ENCODE measurements around the gene BCAP31.
"Not testable (repeated sequence)": the region's sequence is repeated elsewhere in the genome, so short reads cannot be mapped to it uniquely, and the experiment has no call there.

Gene BCAP31

GRCh38 chrX:153762626-153763173, 38.5 kb upstream of the BCAP31 start:
- H3K4me3 ChIP-seq (ENCODE audit: low read depth, low read length), result no peak overlapping the region
- in situ Hi-C loops (cut with HindIII; ENCODE audit: low sequenced_read_pairs), result no loop called here
- no peak for TF ChIP-seq CTCF (IDR thresholded peaks at IDR 0.05; ENCODE audit: low read depth, low read length, missing control alignments)
- no peak for DNase-seq (ENCODE audit: low read depth)

- H3K4me3 ChIP-seq (ENCODE audit: low read depth, low read length), result no peak overlapping the region
- TF ChIP-seq CTCF (IDR thresholded peaks at IDR 0.05; ENCODE audit: low read depth, low read length, missing control alignments), result no peak
- no peak for DNase-seq (ENCODE audit: low read depth)
- in situ Hi-C loops (cut with HindIII; ENCODE audit: low sequenced_read_pairs), result no loop called here
These were observed 37.7 kb upstream of the BCAP31 start for GRCh38 chrX:153761863-153762262.

- in situ Hi-C loops (cut with HindIII; ENCODE audit: low sequenced_read_pairs), result no loop called here
- TF ChIP-seq CTCF (IDR thresholded peaks at IDR 0.05; ENCODE audit: low read depth, low read length, missing control alignments), result no peak
- no peak overlapping the region for H3K4me3 ChIP-seq (ENCODE audit: low read depth, low read length)
- no peak for DNase-seq (ENCODE audit: low read depth)
These were observed 30.9 kb upstream of the BCAP31 start for GRCh38 chrX:153755136-153755535.

GRCh38 chrX:153750127-153750774, 26.1 kb upstream of the BCAP31 start:
- in situ Hi-C loops (cut with HindIII; ENCODE audit: low sequenced_read_pairs), result no loop called here
- no peak overlapping the region for H3K4me3 ChIP-seq (ENCODE audit: low read depth, low read length)
- TF ChIP-seq CTCF (IDR thresholded peaks at IDR 0.05; ENCODE audit: low read depth, low read length, missing control alignments), result no peak
- DNase-seq (ENCODE audit: low read depth), result no peak

- H3K4me3 ChIP-seq (ENCODE audit: low read depth, low read length); in situ Hi-C loops (cut with HindIII; ENCODE audit: low sequenced_read_pairs); DNase-seq (ENCODE audit: low read depth): not testable (repeated sequence)
These were observed 24.8 kb upstream of the BCAP31 start for GRCh38 chrX:153749017-153749416.

- in situ Hi-C loops (cut with HindIII; ENCODE audit: low sequenced_read_pairs); H3K4me3 ChIP-seq (ENCODE audit: low read depth, low read length); DNase-seq (ENCODE audit: low read depth): not testable (repeated sequence)
These were observed 22.8 kb upstream of the BCAP31 start for GRCh38 chrX:153746991-153747390.

GRCh38 chrX:153746359-153746758, 22.2 kb upstream of the BCAP31 start:
- DNase-seq (ENCODE audit: low read depth), result no peak
- in situ Hi-C loops (cut with HindIII; ENCODE audit: low sequenced_read_pairs), result no loop called here

GRCh38 chrX:153745067-153745433, 20.9 kb upstream of the BCAP31 start:
- H3K4me3 ChIP-seq (ENCODE audit: low read depth, low read length); DNase-seq (ENCODE audit: low read depth); in situ Hi-C loops (cut with HindIII; ENCODE audit: low sequenced_read_pairs): not testable (repeated sequence)

More at GRCh38 chrX:153746359-153746758, 22.2 kb upstream of the BCAP31 start:
- no peak overlapping the region for H3K4me3 ChIP-seq (ENCODE audit: low read depth, low read length)
- no peak for TF ChIP-seq CTCF (IDR thresholded peaks at IDR 0.05; ENCODE audit: low read depth, low read length, missing control alignments)

Data from astrocyte of the cerebellum (primary cell).